Measurements from ENCODE around the gene SMG1.

- TF ChIP-seq CTCF (IDR thresholded peaks at IDR 0.05; ENCODE audit: low read length) = no peak
- TF ChIP-seq EZH2 (IDR thresholded peaks at IDR 0.05; ENCODE audit: borderline replicate concordance, low read length) = no peak
These were observed 136.1 kb downstream of the SMG1 start, which contains the start of gene RPS15A for GRCh38 chr16:18789850-18790706.

Data from OCI-LY1 (cell line).